Measurements from ENCODE around the gene ESR2. TPM values are rescaled to one million over a fixed set of nuclear protein-coding genes. Genes with fewer than 3 reads are reported as not detected.
A peak's percentile ranks its signal among the peaks of the same experiment; 100 is the strongest.

Gene ESR2
- total RNA-seq, 1 donor from 2014 or later, result 0.16 TPM

- no peak overlapping the region for H2AFZ ChIP-seq (ENCODE audit: low read depth, low read length)
- Mint-ChIP-seq H3K27ac (ENCODE audit: unreplicated experiment) (no peak overlapping the region), H3K4me3 (ENCODE audit: unreplicated experiment) (no peak overlapping the region), H3K4me1 (ENCODE audit: low read depth, unreplicated experiment) (no peaks in the 10 kb centered on the region), H3K9me3 (ENCODE audit: unreplicated experiment) (peaks cover 2% of the 10 kb centered on the region), H3K36me3 (ENCODE audit: low read depth, unreplicated experiment) (peaks cover under 1% of the 10 kb centered on the region), H3K27me3 (ENCODE audit: low read depth, unreplicated experiment) (peaks cover 3% of the 10 kb centered on the region)
- no peaks in the 10 kb centered on the region for H3K9me3 ChIP-seq (ENCODE audit: insufficient read depth, low read depth, low read length)
- H3K27ac ChIP-seq (ENCODE audit: low read depth, low read length), result no peak overlapping the region
- no peaks in the 10 kb centered on the region for H3K36me3 ChIP-seq (ENCODE audit: insufficient read depth, low read length)
- no peaks in the 10 kb centered on the region for H3K79me2 ChIP-seq (ENCODE audit: insufficient read depth, low read length)
- no peak for TF ChIP-seq CTCF (IDR thresholded peaks at IDR 0.05; ENCODE audit: insufficient read depth, low read depth, low read length)
- no peak for TF ChIP-seq EZH2 (IDR thresholded peaks at IDR 0.05; ENCODE audit: insufficient read depth, low read length)
- no peak overlapping the region for H3K9ac ChIP-seq (ENCODE audit: low read length)
- no peak overlapping the region for H3K4me2 ChIP-seq (ENCODE audit: low read length)
- no peaks in the 10 kb centered on the region for H3K27me3 ChIP-seq (ENCODE audit: insufficient read depth, low read length)
- H4K20me1 ChIP-seq (ENCODE audit: insufficient read depth, low read length), result no peaks in the 10 kb centered on the region
- FAIRE-seq (no peak), DNase-seq (ENCODE audit: low read depth) (peak; percentile 33)
- H3K4me3 ChIP-seq (ENCODE audit: insufficient read depth, low read depth, low read length), result no peak overlapping the region
- H3K4me1 ChIP-seq (ENCODE audit: insufficient read depth, low read length), result no peaks in the 10 kb centered on the region
These were observed 14.2 kb downstream of the ESR2 start for GRCh38 chr14:64279704-64280668.

- no peak overlapping the region for H3K27ac ChIP-seq (ENCODE audit: low read depth, low read length)
- H3K4me1 ChIP-seq (ENCODE audit: insufficient read depth, low read length), result no peaks in the 10 kb centered on the region
- no peak overlapping the region for H3K9ac ChIP-seq (ENCODE audit: low read length)
- H3K36me3 ChIP-seq (ENCODE audit: insufficient read depth, low read length), result no peaks in the 10 kb centered on the region
- no peaks in the 10 kb centered on the region for H3K9me3 ChIP-seq (ENCODE audit: insufficient read depth, low read depth, low read length)
- Mint-ChIP-seq H3K4me1 (ENCODE audit: low read depth, unreplicated experiment) (no peaks in the 10 kb centered on the region), H3K9me3 (ENCODE audit: unreplicated experiment) (peaks cover 1% of the 10 kb centered on the region), H3K4me3 (ENCODE audit: unreplicated experiment) (no peak overlapping the region), H3K27ac (ENCODE audit: unreplicated experiment) (no peak overlapping the region), H3K27me3 (ENCODE audit: low read depth, unreplicated experiment) (peaks cover 3% of the 10 kb centered on the region), H3K36me3 (ENCODE audit: low read depth, unreplicated experiment) (no peaks in the 10 kb centered on the region)
- no peaks in the 10 kb centered on the region for H4K20me1 ChIP-seq (ENCODE audit: insufficient read depth, low read length)
- no peaks in the 10 kb centered on the region for H3K27me3 ChIP-seq (ENCODE audit: insufficient read depth, low read length)
- FAIRE-seq (no peak), DNase-seq (ENCODE audit: low read depth) (no peak)
- no peak for TF ChIP-seq EZH2 (IDR thresholded peaks at IDR 0.05; ENCODE audit: insufficient read depth, low read length)
- H3K4me2 ChIP-seq (ENCODE audit: low read length), result no peak overlapping the region
- H2AFZ ChIP-seq (ENCODE audit: low read depth, low read length), result no peak overlapping the region
- H3K79me2 ChIP-seq (ENCODE audit: insufficient read depth, low read length), result no peaks in the 10 kb centered on the region
- no peak overlapping the region for H3K4me3 ChIP-seq (ENCODE audit: insufficient read depth, low read depth, low read length)
These were observed 15.7 kb downstream of the ESR2 start for GRCh38 chr14:64278458-64278857.

GRCh38 chr14:64272019-64272418, 22.2 kb downstream of the ESR2 start:
- Mint-ChIP-seq H3K27ac (ENCODE audit: unreplicated experiment) (no peak overlapping the region), H3K9me3 (ENCODE audit: unreplicated experiment) (peaks cover 1% of the 10 kb centered on the region), H3K4me3 (ENCODE audit: unreplicated experiment) (no peak overlapping the region), H3K36me3 (ENCODE audit: low read depth, unreplicated experiment) (no peaks in the 10 kb centered on the region), H3K27me3 (ENCODE audit: low read depth, unreplicated experiment) (peaks cover 1% of the 10 kb centered on the region), H3K4me1 (ENCODE audit: low read depth, unreplicated experiment) (no peaks in the 10 kb centered on the region)
- no peak overlapping the region for H3K27ac ChIP-seq (ENCODE audit: low read depth, low read length)
- H3K36me3 ChIP-seq (ENCODE audit: insufficient read depth, low read length), result no peaks in the 10 kb centered on the region
- H3K27me3 ChIP-seq (ENCODE audit: insufficient read depth, low read length), result no peaks in the 10 kb centered on the region
- no peak for DNase-seq (ENCODE audit: low read depth)
- no peaks in the 10 kb centered on the region for H3K79me2 ChIP-seq (ENCODE audit: insufficient read depth, low read length)
- FAIRE-seq, result no peak
- H2AFZ ChIP-seq (ENCODE audit: low read depth, low read length), result no peak overlapping the region
- no peak overlapping the region for H3K4me3 ChIP-seq (ENCODE audit: insufficient read depth, low read depth, low read length)
- no peaks in the 10 kb centered on the region for H4K20me1 ChIP-seq (ENCODE audit: insufficient read depth, low read length)
- TF ChIP-seq EZH2 (IDR thresholded peaks at IDR 0.05; ENCODE audit: insufficient read depth, low read length) (no peak), CTCF (IDR thresholded peaks at IDR 0.05; ENCODE audit: insufficient read depth, low read depth, low read length) (no peak)
- no peak overlapping the region for H3K4me2 ChIP-seq (ENCODE audit: low read length)
- H3K9me3 ChIP-seq (ENCODE audit: insufficient read depth, low read depth, low read length), result no peaks in the 10 kb centered on the region
- no peaks in the 10 kb centered on the region for H3K4me1 ChIP-seq (ENCODE audit: insufficient read depth, low read length)
- H3K9ac ChIP-seq (ENCODE audit: low read length), result no peak overlapping the region

Measured in astrocyte (in vitro differentiated cells and primary cell).